Esophagus mucosa (tissue), 1 donor: ENCODE results near the gene PADI6. TPM values are rescaled to one million over a fixed set of nuclear protein-coding genes. Genes with fewer than 3 reads are reported as not detected.
"Not testable (repeated sequence)": the region's sequence is repeated elsewhere in the genome, so short reads cannot be mapped to it uniquely, and the experiment has no call there.

Experiments
- ATAC-seq: fragments of 200-7000 bp; cut with Tn5 transposase; one replicate; pipeline ENCODE4 v1.9.1; 2020
- total RNA-seq: library from RNA; stranded (reverse); gene quantifications from one replicate; pipeline ENCODE4 v1.2.4, GENCODE V29; 2023
- donor health status: DM: yes; HTN: yes; CAD: no.

PADI6 gene
- total RNA-seq: not detected

GRCh38 chr1:17371896-17372295 lies at the start of gene PADI6:
Gene PADI6 (plus strand): TSS chr1:17372196. CDS start chr1:17372246, 50 bp downstream.
- ATAC-seq: no peak

GRCh38 chr1:17328855-17329254 lies 43.1 kb upstream of the PADI6 start:
- no peak for ATAC-seq

DNA sequence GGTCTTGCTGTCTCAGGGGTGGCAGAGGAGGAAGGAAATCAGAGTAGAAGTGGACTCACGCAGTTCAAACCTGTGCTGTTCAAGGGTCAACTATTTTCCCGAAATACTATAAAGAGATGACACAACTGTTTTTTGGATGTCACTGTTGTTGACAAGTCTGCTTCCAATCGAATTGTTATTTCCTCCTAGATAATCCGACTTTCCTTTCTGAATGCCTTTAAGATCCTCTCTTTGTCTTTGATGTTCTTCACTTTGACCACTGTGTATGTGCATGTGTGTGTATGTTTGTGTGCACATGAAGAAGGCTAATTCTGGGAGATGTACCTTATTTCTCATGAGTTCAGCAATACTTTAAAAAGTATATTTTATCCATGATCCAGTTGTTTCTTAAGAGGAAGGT lies 42.4 kb upstream of the PADI6 start:
- no peak for ATAC-seq

DNA sequence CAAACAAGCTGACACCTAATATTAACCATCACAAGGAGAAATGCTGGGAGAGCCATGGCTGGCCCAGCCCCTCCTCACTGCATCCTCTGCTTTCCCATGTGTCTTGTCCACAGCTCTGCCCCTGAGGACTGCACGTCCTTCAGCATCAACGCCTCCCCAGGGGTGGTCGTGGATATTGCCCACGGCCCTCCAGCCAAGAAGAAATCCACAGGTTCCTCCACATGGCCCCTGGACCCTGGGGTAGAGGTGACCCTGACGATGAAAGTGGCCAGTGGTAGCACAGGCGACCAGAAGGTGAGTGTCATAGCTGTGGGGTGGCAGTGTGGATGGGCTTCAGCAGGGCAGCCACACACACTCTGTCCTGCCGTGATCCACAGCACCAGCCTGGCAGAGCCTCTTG lies 41.1 kb upstream of the PADI6 start:
- no peak for ATAC-seq

GRCh38 chr1:17333081-17333480 lies 38.9 kb upstream of the PADI6 start:
- no peak for ATAC-seq

GRCh38 chr1:17335821-17336710 lies 35.9 kb upstream of the PADI6 start:
- ATAC-seq: peak; percentile 74

GRCh38 chr1:17338706-17339493 lies 33.1 kb upstream of the PADI6 start:
- no peak for ATAC-seq

- ATAC-seq: no peak
Measured at GRCh38 chr1:17339521-17339920, 32.5 kb upstream of the PADI6 start.

- ATAC-seq: peak; percentile 43
Measured at GRCh38 chr1:17340358-17340757, 31.6 kb upstream of the PADI6 start.

GRCh38 chr1:17342014-17342441 lies 30.0 kb upstream of the PADI6 start:
- no peak for ATAC-seq

- not testable (repeated sequence) for ATAC-seq
Measured at GRCh38 chr1:17345506-17345905, 26.5 kb upstream of the PADI6 start.

DNA sequence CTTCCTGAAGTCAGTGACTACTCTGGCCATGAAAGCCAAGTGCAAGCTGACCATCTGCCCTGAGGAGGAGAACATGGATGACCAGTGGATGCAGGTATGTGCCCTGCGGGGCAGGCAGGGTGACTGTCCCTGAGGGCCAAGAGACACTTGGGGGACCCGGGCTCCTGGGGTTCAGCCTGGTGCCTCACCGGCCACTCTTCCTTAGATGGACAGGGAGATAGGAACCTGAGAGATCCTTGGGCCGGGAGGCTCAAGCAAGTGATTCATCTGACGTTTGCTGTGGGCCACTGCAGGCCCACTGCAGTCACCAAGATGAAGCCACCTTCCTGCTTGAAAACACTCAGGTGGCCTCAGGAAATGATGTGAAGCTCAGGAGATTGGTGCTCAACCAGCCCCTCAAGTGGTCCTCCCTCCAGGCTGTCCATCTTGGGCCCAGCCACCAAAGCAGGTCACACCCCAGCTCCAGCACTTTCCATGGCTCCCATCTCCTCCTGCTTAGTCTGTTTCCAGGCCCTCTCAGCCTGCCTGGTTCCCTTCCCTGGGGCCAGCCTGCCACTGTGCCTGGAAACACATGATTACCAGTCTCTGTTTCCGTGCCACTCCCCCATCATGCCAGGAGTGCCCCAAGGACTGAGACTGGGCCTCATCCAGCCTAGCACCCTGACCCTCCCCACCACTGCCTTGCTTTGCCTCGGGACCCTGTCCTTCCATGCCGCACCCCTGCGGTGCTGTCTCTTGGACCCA lies 25.8 kb upstream of the PADI6 start:
- ATAC-seq: no peak

GRCh38 chr1:17347769-17348592 lies 24.0 kb upstream of the PADI6 start:
- peak; percentile 90 for ATAC-seq

- no peak for ATAC-seq
Measured at GRCh38 chr1:17348593-17349234, 23.3 kb upstream of the PADI6 start.

DNA sequence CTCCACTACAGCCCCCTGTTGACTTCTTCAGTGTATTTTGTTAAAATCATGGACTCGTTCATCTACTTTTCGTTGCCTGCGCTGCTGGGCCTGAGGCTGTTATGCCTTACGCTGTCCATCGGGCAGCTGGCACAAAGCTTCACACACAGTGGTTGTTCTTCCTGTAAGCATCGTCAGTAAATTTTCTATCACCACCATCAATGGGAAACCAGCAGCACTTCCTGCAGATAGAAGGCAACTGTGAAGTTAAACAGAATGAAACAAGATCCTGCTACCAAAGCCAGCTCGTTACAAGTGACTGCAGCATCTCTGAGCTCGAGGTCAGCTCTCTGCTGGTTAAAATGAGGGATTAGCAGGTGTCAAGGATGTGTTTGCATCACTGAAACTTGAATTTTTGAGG lies 21.9 kb upstream of the PADI6 start:
- no peak for ATAC-seq

- ATAC-seq: no peak
Measured at GRCh38 chr1:17350928-17351446, 21.0 kb upstream of the PADI6 start.

DNA sequence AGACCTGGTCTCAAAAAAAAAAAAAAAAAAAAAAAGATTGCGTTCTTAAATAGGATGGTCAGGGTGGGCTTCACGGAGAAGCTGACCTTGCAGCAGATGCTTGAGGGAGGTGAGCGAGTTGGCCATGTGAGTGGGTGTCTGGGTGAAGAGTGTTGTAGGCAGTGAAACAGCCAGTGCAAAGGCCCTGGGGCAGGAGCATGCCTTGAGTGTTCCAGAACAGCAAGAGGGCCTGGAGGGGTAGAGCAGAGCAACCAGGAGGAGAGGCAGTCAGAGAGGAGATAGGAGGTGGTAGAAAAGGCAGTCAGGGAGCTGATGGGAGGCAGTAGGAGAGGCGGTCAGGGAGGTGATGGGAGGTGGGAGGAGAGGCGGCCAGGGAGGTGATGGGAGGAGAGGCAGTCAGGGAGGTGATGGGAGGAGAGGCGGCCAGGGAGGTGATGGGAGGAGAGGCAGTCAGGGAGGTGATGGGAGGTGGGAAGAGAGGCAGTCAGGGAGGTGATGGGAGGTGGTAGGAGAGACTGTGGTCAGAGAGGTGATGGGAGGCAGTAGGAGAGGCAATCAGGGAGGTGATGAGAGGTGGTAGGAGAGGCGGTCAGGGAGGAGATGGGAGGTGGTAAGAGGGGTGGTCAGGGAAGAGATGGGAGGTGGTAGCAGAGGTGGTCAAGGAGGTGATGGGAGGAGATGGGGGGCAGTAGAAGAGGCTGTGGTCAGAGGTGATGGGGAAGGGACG lies 20.2 kb upstream of the PADI6 start:
- no peak for ATAC-seq

- ATAC-seq: no peak
Measured at GRCh38 chr1:17352419-17352909, 19.5 kb upstream of the PADI6 start.

DNA sequence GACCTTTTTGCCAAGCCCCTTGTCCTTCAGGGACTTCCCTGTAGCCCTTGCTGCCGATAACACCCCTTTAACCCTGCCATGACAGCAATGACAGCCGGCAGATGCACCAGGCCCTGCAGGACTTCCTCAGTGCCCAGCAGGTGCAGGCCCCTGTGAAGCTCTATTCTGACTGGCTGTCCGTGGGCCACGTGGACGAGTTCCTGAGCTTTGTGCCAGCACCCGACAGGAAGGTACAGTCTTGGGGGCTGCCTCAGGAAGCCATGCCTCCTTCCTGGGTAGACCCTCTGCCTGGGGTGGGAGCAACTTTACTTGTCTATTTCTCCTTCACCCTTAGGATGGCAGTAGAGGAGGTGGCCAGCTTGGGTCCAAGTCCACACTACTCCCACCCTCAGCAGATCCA lies 16.1 kb upstream of the PADI6 start:
- ATAC-seq: no peak

DNA sequence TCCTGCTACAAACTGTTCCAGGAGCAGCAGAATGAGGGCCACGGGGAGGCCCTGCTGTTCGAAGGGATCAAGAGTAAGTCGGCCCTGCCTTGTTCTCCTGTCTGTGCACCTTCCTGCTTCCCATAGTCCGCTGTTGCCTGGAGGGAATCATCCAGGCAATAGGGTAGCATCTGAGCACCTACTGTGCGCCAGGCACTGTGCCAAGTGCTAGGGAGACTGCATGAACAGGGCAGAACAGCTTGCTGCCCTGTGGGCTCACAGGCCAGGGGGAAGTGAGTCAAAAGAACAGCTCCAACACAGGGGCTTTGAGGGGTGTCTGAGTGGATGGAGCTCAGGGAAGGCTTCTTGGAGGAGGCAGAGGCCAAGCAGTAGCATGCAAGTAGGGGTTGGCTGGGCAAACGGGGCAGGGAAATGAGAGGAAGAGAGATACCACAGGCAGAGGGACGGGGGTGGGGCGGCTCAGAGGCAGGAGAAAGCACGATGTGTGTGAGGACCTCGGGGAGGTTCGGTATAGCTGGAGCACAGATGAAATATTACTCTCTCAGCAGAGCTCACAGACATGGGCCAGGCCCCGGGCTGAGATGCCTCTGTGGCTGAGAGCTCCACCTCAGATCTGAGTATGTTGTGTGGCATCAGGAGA lies 15.5 kb upstream of the PADI6 start:
- peak; percentile 9 for ATAC-seq
